Measurements from ENCODE around the gene AP2A2. TPM values are rescaled to one million over a fixed set of nuclear protein-coding genes. Genes with fewer than 3 reads are reported as not detected.

Gene AP2A2
- total RNA-seq, 1 experiment from 2014 or later: 55.5 TPM

- BruUV-seq (replicated peaks): no TSS peak
- CTCF ChIA-PET: no interaction called here
Measured at GRCh38 chr11:945986-946385, 20.3 kb downstream of the AP2A2 start.

GRCh38 chr11:947744-948143, 22.1 kb downstream of the AP2A2 start:
- no peak overlapping the region for H3K9ac ChIP-seq (ENCODE audit: low read length)
- peaks cover 3 to 9% of the 10 kb centered on the region in 2 experiments; a peak in 1 of 4 replicates for H3K9me3 ChIP-seq (ENCODE audit: control insufficient read depth in 1 of 2, insufficient read depth in 1 of 2, low read depth in 1 of 2, low read length in 2 of 2)
- no TSS peak for BruUV-seq (replicated peaks)
- ChIA-PET CTCF (no interaction called here), RAD21 (ENCODE audit: low non-redundant PET in 1 of 2, low total read pairs in 2 of 2, uncharacterized antibody in 2 of 2, unreplicated experiment in 2 of 2) (no interaction called here), POLR2A (no interaction called here)
- H3K79me2 ChIP-seq (ENCODE audit: insufficient read depth, low read length): peaks cover 72% of the 10 kb centered on the region
- no peak for TF ChIP-seq POLR2AphosphoS5 (IDR thresholded peaks at IDR 0.05; ENCODE audit: low read depth, low read length)
- TF ChIP-seq CBX3 (IDR thresholded peaks at IDR 0.05; ENCODE audit: low read depth): no peak
- no peak for TF ChIP-seq SRF (IDR thresholded peaks at IDR 0.05; ENCODE audit: low read depth)
- H3K9me2 ChIP-seq (ENCODE audit: insufficient read depth): no peaks in the 10 kb centered on the region
- no peak overlapping the region for H3K4me3 ChIP-seq (replicated peaks in 1 of 2; ENCODE audit: low read depth in 1 of 2, low read length in 2 of 2)
- H3K27me3 ChIP-seq (ENCODE audit: insufficient read depth, low read length): no peaks in the 10 kb centered on the region
- 0 out of 2 replicates have a peak, but pooled peaks cover 5% of the 10 kb centered on the region for H4K20me1 ChIP-seq (ENCODE audit: insufficient read depth)
- H3K27ac ChIP-seq (ENCODE audit: low read depth, low read length): no peak overlapping the region
- no peaks in the 10 kb centered on the region for H3K4me1 ChIP-seq (ENCODE audit: control insufficient read depth in 1 of 2, insufficient read depth in 2 of 2, low read length in 2 of 2)
- peaks cover 0 to 16% of the 10 kb centered on the region in 2 experiments; a peak in 1 of 4 replicates for H3K36me3 ChIP-seq (ENCODE audit: control insufficient read depth in 1 of 2, insufficient read depth in 2 of 2, low read length in 2 of 2)
- intact Hi-C loops (cut with micrococcal nuclease): no loop called here
- no peak overlapping the region for H3K4me2 ChIP-seq (ENCODE audit: low read length)
- no peak overlapping the region for H2AFZ ChIP-seq (ENCODE audit: low read depth, low read length, poor library complexity, severe bottlenecking)
- ATAC-seq (no peak), DNase-seq (ENCODE audit: low read depth, low spot score) (no peak)

More at GRCh38 chr11:945986-946385, 20.3 kb downstream of the AP2A2 start:
- TF ChIP-seq ELF1 (IDR thresholded peaks at IDR 0.05; ENCODE audit: borderline replicate concordance, low read depth) (no peak), POLR2A (IDR thresholded peaks at IDR 0.05; ENCODE audit: borderline replicate concordance, extremely low read depth, insufficient read depth, insufficient read length) (no peak)
- H3K4me2 ChIP-seq (ENCODE audit: low read length): no peak overlapping the region
- DNase-seq (ENCODE audit: low read depth, low spot score) (no peak), ATAC-seq (no peak)
- no peak overlapping the region for H3K27ac ChIP-seq (ENCODE audit: low read depth, low read length)
- POLR2A ChIA-PET: no interaction called here
- H3K9me3 ChIP-seq (ENCODE audit: control insufficient read depth in 1 of 2, insufficient read depth in 1 of 2, low read depth in 1 of 2, low read length in 2 of 2): peaks cover 3 to 9% of the 10 kb centered on the region in 2 experiments; a peak in 1 of 4 replicates
- H3K79me2 ChIP-seq (ENCODE audit: insufficient read depth, low read length): peaks cover 75% of the 10 kb centered on the region
- no peak overlapping the region for H2AFZ ChIP-seq (ENCODE audit: low read depth, low read length, poor library complexity, severe bottlenecking)
- 0 out of 2 replicates have a peak, but pooled peaks cover 5% of the 10 kb centered on the region for H4K20me1 ChIP-seq (ENCODE audit: insufficient read depth)
- RAD21 ChIA-PET (ENCODE audit: low non-redundant PET in 1 of 2, low total read pairs in 2 of 2, uncharacterized antibody in 2 of 2, unreplicated experiment in 2 of 2): no interaction called here
- H3K27me3 ChIP-seq (ENCODE audit: insufficient read depth, low read length): no peaks in the 10 kb centered on the region
- H3K9ac ChIP-seq (ENCODE audit: low read length): no peak overlapping the region
- intact Hi-C loops (cut with micrococcal nuclease): no loop called here
- H3K36me3 ChIP-seq (ENCODE audit: control insufficient read depth in 1 of 2, insufficient read depth in 2 of 2, low read length in 2 of 2): peaks cover 0 to 16% of the 10 kb centered on the region in 2 experiments; a peak in 1 of 4 replicates
- no peak overlapping the region for H3K4me3 ChIP-seq (replicated peaks in 1 of 2; ENCODE audit: low read depth in 1 of 2, low read length in 2 of 2)
- no peaks in the 10 kb centered on the region for H3K9me2 ChIP-seq (ENCODE audit: insufficient read depth)
- no peaks in the 10 kb centered on the region for H3K4me1 ChIP-seq (ENCODE audit: control insufficient read depth in 1 of 2, insufficient read depth in 2 of 2, low read length in 2 of 2)
